A673 (cell line): Measurements from ENCODE around the gene VWA5B1.

Experiments
- EZH2 ChIP-seq: fragments of 200-600 bp; sonication (generic); IDR thresholded peaks from 2 replicates; pipeline ENCODE4 v1.6.1; 2017; ENCODE audit warnings: borderline replicate concordance, low read depth, mild to moderate bottlenecking, mixed read lengths, antibody characterized with exemption, low read length; ENCODE audit not compliant: poor library complexity, severe bottlenecking
- TF ChIP-seq, protein P1 (sequence below): fragments of 300-800, 200-600 bp; sonication (generic); conservative IDR thresholded peaks from 2 replicates; pipeline ENCODE4 v1.5.1; 2017; ENCODE audit warnings: low read depth, mild to moderate bottlenecking, antibody characterized with exemption, low read length, moderate library complexity, mixed read lengths

DNA sequence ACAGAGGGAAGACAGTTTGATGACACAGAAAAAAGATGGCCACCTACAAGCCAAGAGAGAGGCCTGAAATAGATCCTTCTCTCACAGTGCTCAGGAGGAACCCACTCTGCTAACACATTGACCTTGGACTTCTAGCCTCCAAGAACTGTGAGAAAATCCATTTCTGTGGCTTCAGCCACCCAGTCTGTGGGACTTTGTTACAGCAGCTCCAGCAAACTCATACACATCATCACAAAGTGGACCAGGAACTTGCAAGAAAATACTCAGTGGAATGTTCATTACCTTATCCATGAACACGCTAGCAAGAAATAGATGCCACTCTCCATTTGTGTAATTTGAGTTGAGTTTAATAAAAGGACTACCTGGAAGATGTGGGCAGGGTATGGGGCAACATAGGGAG is 38.1 kb upstream of the VWA5B1 start:
- TF ChIP-seq, protein P1, sequence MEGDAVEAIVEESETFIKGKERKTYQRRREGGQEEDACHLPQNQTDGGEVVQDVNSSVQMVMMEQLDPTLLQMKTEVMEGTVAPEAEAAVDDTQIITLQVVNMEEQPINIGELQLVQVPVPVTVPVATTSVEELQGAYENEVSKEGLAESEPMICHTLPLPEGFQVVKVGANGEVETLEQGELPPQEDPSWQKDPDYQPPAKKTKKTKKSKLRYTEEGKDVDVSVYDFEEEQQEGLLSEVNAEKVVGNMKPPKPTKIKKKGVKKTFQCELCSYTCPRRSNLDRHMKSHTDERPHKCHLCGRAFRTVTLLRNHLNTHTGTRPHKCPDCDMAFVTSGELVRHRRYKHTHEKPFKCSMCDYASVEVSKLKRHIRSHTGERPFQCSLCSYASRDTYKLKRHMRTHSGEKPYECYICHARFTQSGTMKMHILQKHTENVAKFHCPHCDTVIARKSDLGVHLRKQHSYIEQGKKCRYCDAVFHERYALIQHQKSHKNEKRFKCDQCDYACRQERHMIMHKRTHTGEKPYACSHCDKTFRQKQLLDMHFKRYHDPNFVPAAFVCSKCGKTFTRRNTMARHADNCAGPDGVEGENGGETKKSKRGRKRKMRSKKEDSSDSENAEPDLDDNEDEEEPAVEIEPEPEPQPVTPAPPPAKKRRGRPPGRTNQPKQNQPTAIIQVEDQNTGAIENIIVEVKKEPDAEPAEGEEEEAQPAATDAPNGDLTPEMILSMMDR: no peak
- no peak for TF ChIP-seq EZH2
